Lower leg skin (tissue), 4 donors: ENCODE data around the gene MLLT3. TPM values are rescaled to one million over a fixed set of nuclear protein-coding genes. Genes with fewer than 3 reads are reported as not detected.

ENCODE experiments used
- DNase-seq, 2 donors: peaks; one replicate each; pipeline ENCODE4 v3.0.0-alpha.2; 2019; ENCODE audit warnings: low spot score in 2 of 2
- H3K4me3 ChIP-seq: fragments of 200-600 bp; sonication (generic); 2 replicates; pipeline ENCODE4 v1.5.1; 2017; ENCODE audit warnings: mild to moderate bottlenecking, low read depth; ENCODE audit not compliant: poor library complexity, severe bottlenecking
- POLR2A ChIP-seq, 2 donors: fragments of 450-650 bp; IDR thresholded peaks; one replicate each; pipeline ENCODE4 v1.6.1; 2016 to 2017; ENCODE audit warnings: antibody characterized with exemption in 2 of 2, mild to moderate bottlenecking in 1 of 2, moderate library complexity in 1 of 2
- WGBS, 2 donors: methylation state at CpG; one replicate each; pipeline ENCODE4 v1.1.5; 2018; 5-methylcytosine and 5-hydroxymethylcytosine counted together
- intact Hi-C: fragments of 100-400 bp; cut with DNase I; formaldehyde crosslinking; loops from one replicate; pipeline ENCODE4 v1.15.0; 2023; ENCODE audit warnings: low total_unique reads
- total RNA-seq, 4 donors: library from RNA; depleted of rRNA; stranded (reverse); fragments of >200 nt; gene quantifications; one replicate each; pipeline ENCODE4 v1.1.0, GENCODE V29; 2016
- TF ChIP-seq, protein P1 (sequence below), 3 donors: fragments of 450-650 bp; IDR thresholded peaks; one replicate each; pipeline ENCODE4 v1.5.1; 2016; ENCODE audit warnings: antibody characterized with exemption in 3 of 3, mild to moderate bottlenecking in 3 of 3, moderate library complexity in 2 of 3

The MLLT3 gene
- total RNA-seq, 4 donors from 2014 or later: 10.6 to 15.2 (median 12.5) TPM

GRCh38 chr9:20466328-20467008 lies 155.8 kb downstream of the MLLT3 start:
- intact Hi-C loops: no loop called here
- H3K4me3 ChIP-seq: no peak overlapping the region
- WGBS, 2 donors: 93 to 94% methylated on average over 1 of the region's 1 CpG
- no peak for DNase-seq
- TF ChIP-seq, protein P1, sequence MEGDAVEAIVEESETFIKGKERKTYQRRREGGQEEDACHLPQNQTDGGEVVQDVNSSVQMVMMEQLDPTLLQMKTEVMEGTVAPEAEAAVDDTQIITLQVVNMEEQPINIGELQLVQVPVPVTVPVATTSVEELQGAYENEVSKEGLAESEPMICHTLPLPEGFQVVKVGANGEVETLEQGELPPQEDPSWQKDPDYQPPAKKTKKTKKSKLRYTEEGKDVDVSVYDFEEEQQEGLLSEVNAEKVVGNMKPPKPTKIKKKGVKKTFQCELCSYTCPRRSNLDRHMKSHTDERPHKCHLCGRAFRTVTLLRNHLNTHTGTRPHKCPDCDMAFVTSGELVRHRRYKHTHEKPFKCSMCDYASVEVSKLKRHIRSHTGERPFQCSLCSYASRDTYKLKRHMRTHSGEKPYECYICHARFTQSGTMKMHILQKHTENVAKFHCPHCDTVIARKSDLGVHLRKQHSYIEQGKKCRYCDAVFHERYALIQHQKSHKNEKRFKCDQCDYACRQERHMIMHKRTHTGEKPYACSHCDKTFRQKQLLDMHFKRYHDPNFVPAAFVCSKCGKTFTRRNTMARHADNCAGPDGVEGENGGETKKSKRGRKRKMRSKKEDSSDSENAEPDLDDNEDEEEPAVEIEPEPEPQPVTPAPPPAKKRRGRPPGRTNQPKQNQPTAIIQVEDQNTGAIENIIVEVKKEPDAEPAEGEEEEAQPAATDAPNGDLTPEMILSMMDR (IDR thresholded peaks at IDR 0.05): no peak
- no peak for TF ChIP-seq POLR2A (IDR thresholded peaks at IDR 0.05)

GRCh38 chr9:20464242-20464641 lies 158.1 kb downstream of the MLLT3 start:
- 87 to 88% methylated on average over 4 of the region's 4 CpGs for WGBS, 2 donors
- TF ChIP-seq, protein P1 (IDR thresholded peaks at IDR 0.05): no peak
- TF ChIP-seq POLR2A (IDR thresholded peaks at IDR 0.05): no peak
- intact Hi-C loops: no loop called here
- no peak overlapping the region for H3K4me3 ChIP-seq
- DNase-seq: no peak

DNA sequence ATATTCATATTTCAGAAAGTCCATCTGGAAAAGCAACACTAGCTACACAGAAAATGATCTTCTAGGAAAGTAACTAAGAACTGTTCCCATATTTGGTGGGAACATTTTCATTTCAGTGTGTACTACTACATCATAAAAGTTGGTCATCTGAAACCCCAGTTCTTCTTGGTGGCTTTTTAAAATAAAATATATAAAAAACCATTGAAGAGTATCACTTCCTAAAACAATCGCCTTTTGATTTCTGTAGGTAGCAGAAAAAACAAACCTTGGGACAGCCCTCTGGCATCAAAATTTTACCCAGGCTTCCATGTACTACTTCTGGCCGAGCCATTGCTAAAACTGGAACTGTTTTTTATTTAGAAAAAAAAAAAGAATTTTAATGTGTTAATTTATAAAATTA lies 158.5 kb downstream of the MLLT3 start:
- DNase-seq: no peak
- no peak overlapping the region for H3K4me3 ChIP-seq
- no peak for TF ChIP-seq POLR2A (IDR thresholded peaks at IDR 0.05)
- TF ChIP-seq, protein P1 (IDR thresholded peaks at IDR 0.05): no peak
- 84 to 93% methylated on average over 2 of the region's 2 CpGs for WGBS, 2 donors
- intact Hi-C loops: no loop called here

- 96 to 98% methylated on average over 3 of the region's 3 CpGs for WGBS, 2 donors
- TF ChIP-seq, protein P1 (IDR thresholded peaks at IDR 0.05): no peak
- no peak for TF ChIP-seq POLR2A (IDR thresholded peaks at IDR 0.05)
- intact Hi-C loops: no loop called here
- no peak overlapping the region for H3K4me3 ChIP-seq
- DNase-seq: no peak
Measured at GRCh38 chr9:20462410-20462809, 159.9 kb downstream of the MLLT3 start.

GRCh38 chr9:20447291-20447690 lies 175.0 kb downstream of the MLLT3 start:
- intact Hi-C loops: no loop called here
- no peak for DNase-seq
- TF ChIP-seq POLR2A (IDR thresholded peaks at IDR 0.05): no peak
- TF ChIP-seq, protein P1 (IDR thresholded peaks at IDR 0.05): no peak

GRCh38 chr9:20446248-20446647 lies 176.1 kb downstream of the MLLT3 start:
- TF ChIP-seq, protein P1 (IDR thresholded peaks at IDR 0.05): no peak
- TF ChIP-seq POLR2A (IDR thresholded peaks at IDR 0.05): no peak
- WGBS, 2 donors: 90 to 93% methylated on average over 5 of the region's 5 CpGs
- H3K4me3 ChIP-seq: no peak overlapping the region
- no peak for DNase-seq
- intact Hi-C loops: no loop called here

More at GRCh38 chr9:20447291-20447690, 175.0 kb downstream of the MLLT3 start:
- no peak overlapping the region for H3K4me3 ChIP-seq
